HepG2 (cell line): Measurements from ENCODE around the gene LINGO3. TPM values are rescaled to one million over a fixed set of nuclear protein-coding genes. Genes with fewer than 3 reads are reported as not detected.

Experiments
- ATAC-seq: fragments of 200-7000 bp; cut with Tn5 transposase; 3 replicates; pipeline ENCODE4 v1.9.1; 2020; ENCODE audit warnings: mild to moderate bottlenecking, moderate library complexity
- BruUV-seq: library from RNA; stranded (reverse); fragments of 400-500 nt; replicated peaks from 2 replicates; lab custom pipeline; 2021; lab: Mats Ljungman, UMichigan
- CTCF ChIA-PET: fragments of 300-600 bp; formaldehyde crosslinking; extraction: SDS; loops from one replicate; lab custom pipeline; 2021; ENCODE audit warnings: low total read pairs, inconsistent platforms, low intra/inter-chr PET ratio; lab: Yijun Ruan, JAX
- POLR2A ChIA-PET: fragments of 350-600 bp; sonication (Branson Sonifier 250); formaldehyde crosslinking; loops from one replicate; lab custom pipeline; 2020; ENCODE audit warnings: antibody characterized with exemption, inconsistent platforms; lab: Yijun Ruan, JAX
- DNase-seq: peaks from one replicate; pipeline ENCODE4 v3.0.0-alpha.2; 2015; ENCODE audit warnings: low spot score
- FAIRE-seq: peaks from 3 replicates; lab custom pipeline; 2011; peaks lifted over from hg19 to GRCh38; lab: Jason Lieb, UNC
- H2AFZ ChIP-seq: one replicate; pipeline ENCODE4 v1.6.1; 2011; ENCODE audit warnings: low read length, inconsistent platforms
- H3K27ac ChIP-seq: fragments of 300-600 bp; 3 replicates; pipeline ENCODE4 v1.8.0; 2011; ENCODE audit warnings: mixed run types, mild to moderate bottlenecking, mixed read lengths, low read length, inconsistent platforms; ENCODE audit not compliant: insufficient read depth; ENCODE audit errors: extremely low read length
- H3K27me3 ChIP-seq, 2 experiments: fragments of 200-600 bp in 1 of 2; 2 replicates in 1 of 2; 3 replicates in 1 of 2; pipeline versions ENCODE4 v1.6.0 to v1.8.0; 2011; ENCODE audit warnings: low read length in 2 of 2, mild to moderate bottlenecking in 2 of 2, moderate library complexity in 2 of 2, inconsistent platforms in 1 of 2; ENCODE audit not compliant: insufficient read depth in 2 of 2, control insufficient read depth in 1 of 2
- H3K36me3 ChIP-seq, 2 experiments: fragments of 200-600 bp in 1 of 2; replicated peaks in 1 of 2; 2 replicates in 1 of 2; 3 replicates in 1 of 2; pipeline versions ENCODE4 v1.5.1 to v1.8.0; 2011; ENCODE audit warnings: low read length in 2 of 2, inconsistent platforms in 1 of 2; ENCODE audit not compliant: insufficient read depth in 2 of 2, control insufficient read depth in 1 of 2
- H3K4me1 ChIP-seq: 2 replicates; pipeline ENCODE4 v1.5.1; 2012; ENCODE audit warnings: low read length, inconsistent platforms; ENCODE audit not compliant: insufficient read depth
- H3K4me2 ChIP-seq: 2 replicates; pipeline ENCODE4 v1.6.0; 2011; ENCODE audit warnings: low read depth, low read length, inconsistent platforms
- H3K4me3 ChIP-seq, 3 experiments: fragments of 200-600 bp in 1 of 3; sonication (generic), shearing (Covaris generic) in 1 of 3; replicated peaks in 1 of 3; 2 replicates each; pipeline ENCODE4 v1.5.1; 2011 to 2016; ENCODE audit warnings: low read length in 3 of 3, inconsistent platforms in 2 of 3, low read depth in 2 of 3, mild to moderate bottlenecking in 2 of 3, control low read depth in 1 of 3, mixed read lengths in 1 of 3; ENCODE audit not compliant: insufficient read depth in 1 of 3
- H3K79me2 ChIP-seq: one replicate; pipeline ENCODE4 v1.6.1; 2011; ENCODE audit warnings: low read length, inconsistent platforms; ENCODE audit not compliant: insufficient read depth
- H3K9ac ChIP-seq: 2 replicates; pipeline ENCODE4 v1.6.0; 2011; ENCODE audit warnings: mild to moderate bottlenecking, low read depth, low read length, inconsistent platforms; ENCODE audit not compliant: insufficient read depth
- H3K9me3 ChIP-seq: 2 replicates; pipeline ENCODE4 v1.5.1; 2012; ENCODE audit warnings: mild to moderate bottlenecking, low read length
- H4K20me1 ChIP-seq: 2 replicates; pipeline ENCODE4 v1.6.0; 2011; ENCODE audit warnings: inconsistent platforms, mild to moderate bottlenecking, low read length, moderate library complexity; ENCODE audit not compliant: insufficient read depth
- AHDC1 ChIP-seq: sonication (generic); formaldehyde crosslinking; IDR thresholded peaks from 2 replicates; pipeline ENCODE4 v1.5.1; 2020; ENCODE audit warnings: mild to moderate bottlenecking, missing genetic modification reagents, borderline replicate concordance
- ETS1 ChIP-seq: sonication (generic); formaldehyde crosslinking; IDR thresholded peaks from 2 replicates; pipeline ENCODE4 v1.4.0; 2020; ENCODE audit warnings: missing genetic modification reagents
- JUN ChIP-seq: sonication (generic); formaldehyde crosslinking; IDR thresholded peaks from 2 replicates; pipeline ENCODE4 v1.4.0; 2020; ENCODE audit warnings: mild to moderate bottlenecking, missing genetic modification reagents
- MAZ ChIP-seq, 2 experiments: sonication (generic) in 1 of 2; formaldehyde crosslinking in 1 of 2; IDR thresholded peaks; 2 replicates each; pipeline versions ENCODE4 v1.5.0 to v1.6.1; 2012 to 2020; ENCODE audit warnings: low read depth in 2 of 2, mild to moderate bottlenecking in 2 of 2, borderline replicate concordance in 1 of 2, improper control_type of control experiment in 1 of 2, low read length in 1 of 2, missing genetic modification reagents in 1 of 2, moderate library complexity in 1 of 2
- PAXIP1 ChIP-seq: sonication (generic); formaldehyde crosslinking; conservative IDR thresholded peaks from 2 replicates; pipeline ENCODE4 v1.4.0; 2020; ENCODE audit warnings: mild to moderate bottlenecking, missing genetic modification reagents, moderate library complexity
- ZNF33A ChIP-seq: sonication (generic); formaldehyde crosslinking; IDR thresholded peaks from 2 replicates; pipeline ENCODE4 v1.5.1; 2020; ENCODE audit warnings: missing genetic modification reagents, mild to moderate bottlenecking, moderate library complexity, borderline replicate concordance
- ZNF563 ChIP-seq: sonication (generic); formaldehyde crosslinking; IDR thresholded peaks from 2 replicates; pipeline ENCODE4 v1.8.0; 2022; ENCODE audit warnings: mild to moderate bottlenecking, moderate library complexity, missing genetic modification reagents
- ZNF629 ChIP-seq: sonication (generic); formaldehyde crosslinking; conservative IDR thresholded peaks from 2 replicates; pipeline ENCODE4 v1.5.0; 2020; ENCODE audit warnings: missing genetic modification reagents
- ZNF773 ChIP-seq: sonication (generic); formaldehyde crosslinking; IDR thresholded peaks from 2 replicates; pipeline ENCODE4 v1.4.0; 2020; ENCODE audit warnings: missing genetic modification reagents, borderline replicate concordance
- ZNF780A ChIP-seq: sonication (generic); formaldehyde crosslinking; IDR thresholded peaks from 2 replicates; pipeline ENCODE4 v1.8.0; 2022; ENCODE audit warnings: mild to moderate bottlenecking, missing genetic modification reagents, moderate library complexity
- WGBS: methylation state at CpG from one replicate; pipeline ENCODE4 v1.1.6; 2017; ENCODE audit warnings: low lambda C conversion rate; 5-methylcytosine and 5-hydroxymethylcytosine counted together
- in situ Hi-C: cut with HindIII; loops from 2 replicates; pipeline ENCODE4 v1.10.0; 2017; ENCODE audit warnings: low pct_unique_long_range_greater_than_20kb; ENCODE audit not compliant: extremely low pct_ligation_motif_present
- intact Hi-C: fragments of 100-400 bp; cut with micrococcal nuclease; formaldehyde crosslinking; loops from one replicate; pipeline ENCODE4 v1.10.0; 2022; ENCODE audit not compliant: unreplicated experiment
- polyA plus RNA-seq, 8 experiments: library from polyadenylated mRNA; depleted of rRNA in 3 of 8; stranded (reverse) in 7 of 8; unstranded in 1 of 8; fragments of >200 nt; fragmentation: Illumina TruSeq in 4 of 8; extraction: Trizol in 4 of 8; gene quantifications; 2 replicates each; pipeline versions ENCODE4 v1.2.1 to v1.2.3, GENCODE V29; 2011 to 2016; ENCODE audit warnings: low read depth in 4 of 8, missing spikeins in 1 of 8, mixed read lengths in 1 of 8; ENCODE audit not compliant: insufficient read depth in 1 of 8
- total RNA-seq, 5 experiments: library from RNA; depleted of rRNA; stranded (reverse); fragments of >200 nt; fragmentation: Illumina TruSeq; extraction: Trizol; gene quantifications; 2 replicates each; pipeline ENCODE4 v1.2.3, GENCODE V29; 2016; ENCODE audit warnings: low read depth in 1 of 5

The LINGO3 gene
- total and polyA plus RNA-seq, 2 of the 13 experiments (the other 11 are each of a cell fraction or from before 2014, with no cell fraction given): not detected

GRCh38 chr19:2343289-2343982 lies 35.5 kb upstream of the LINGO3 start:
- no peak overlapping the region for H3K9ac ChIP-seq
- no peaks in the 10 kb centered on the region; a peak in 2 of 5 replicates for H3K36me3 ChIP-seq
- no peaks in the 10 kb centered on the region for H3K9me3 ChIP-seq
- H3K27ac ChIP-seq: no peak overlapping the region
- H2AFZ ChIP-seq: no peak overlapping the region
- ChIA-PET CTCF (no interaction called here), POLR2A (no interaction called here)
- ATAC-seq: no peak
- in situ Hi-C loops (no loop called here), intact Hi-C loops (no loop called here)
- no peak overlapping the region for H3K4me3 ChIP-seq
- H3K4me2 ChIP-seq: no peak overlapping the region
- no peak for DNase-seq
- peaks cover 9% of the 10 kb centered on the region for H3K4me1 ChIP-seq
- no peaks in the 10 kb centered on the region for H3K79me2 ChIP-seq
- no peaks in the 10 kb centered on the region for H3K27me3 ChIP-seq
- WGBS: 94% methylated on average over 12 of the region's 31 CpGs
- FAIRE-seq: no peak
- H4K20me1 ChIP-seq: no peaks in the 10 kb centered on the region
- no TSS peak for BruUV-seq
- TF ChIP-seq ZNF780A (CRISPR knock-in tag) (no peak), ZNF773 (no peak), ZNF563 (CRISPR knock-in tag) (no peak), JUN (CRISPR knock-in tag) (no peak), PAXIP1 (no peak), ETS1 (no peak), ZNF629 (CRISPR knock-in tag) (no peak), AHDC1 (CRISPR knock-in tag) (no peak), MAZ (IDR thresholded peaks at IDR 0.05; ENCODE audit: borderline replicate concordance, low read depth, low read length) (no peak), MAZ (CRISPR knock-in tag; IDR thresholded peaks at IDR 0.05; ENCODE audit: low read depth) (no peak), ZNF33A (no peak)
